GM21825 (cell line): ENCODE data around the gene UNC93B1.
"Not testable (repeated sequence)": the region's sequence is repeated elsewhere in the genome, so short reads cannot be mapped to it uniquely, and the experiment has no call there.

Experiments used
- ATAC-seq: cut with Tn5 transposase; IDR thresholded peaks from one replicate; pipeline ENCODE4 v1.9.1; 2021; ENCODE audit warnings: mild to moderate bottlenecking, moderate library complexity; ENCODE audit not compliant: unreplicated experiment

The UNC93B1 gene

DNA sequence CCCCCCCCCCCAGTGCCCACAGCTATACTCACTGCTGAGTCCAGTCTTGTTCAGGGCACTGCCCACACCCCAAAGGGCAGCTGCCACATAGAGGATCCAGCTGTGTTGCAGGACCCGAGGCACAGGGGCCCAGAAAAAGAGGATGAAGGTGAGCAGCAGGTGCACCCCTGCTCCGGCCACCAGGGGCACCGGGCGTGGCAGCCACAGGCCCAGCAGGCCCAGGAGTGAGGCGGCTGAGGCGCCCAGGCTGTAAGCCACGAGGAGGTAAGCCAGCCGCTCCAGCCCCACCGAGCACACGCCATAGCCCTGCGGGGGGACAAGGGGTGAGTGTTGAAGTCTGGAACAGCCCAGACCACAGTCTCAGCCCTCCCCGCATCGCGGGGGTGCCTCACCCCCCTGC lies 8.3 kb downstream of the UNC93B1 start:
- ATAC-seq: not testable (repeated sequence)

DNA sequence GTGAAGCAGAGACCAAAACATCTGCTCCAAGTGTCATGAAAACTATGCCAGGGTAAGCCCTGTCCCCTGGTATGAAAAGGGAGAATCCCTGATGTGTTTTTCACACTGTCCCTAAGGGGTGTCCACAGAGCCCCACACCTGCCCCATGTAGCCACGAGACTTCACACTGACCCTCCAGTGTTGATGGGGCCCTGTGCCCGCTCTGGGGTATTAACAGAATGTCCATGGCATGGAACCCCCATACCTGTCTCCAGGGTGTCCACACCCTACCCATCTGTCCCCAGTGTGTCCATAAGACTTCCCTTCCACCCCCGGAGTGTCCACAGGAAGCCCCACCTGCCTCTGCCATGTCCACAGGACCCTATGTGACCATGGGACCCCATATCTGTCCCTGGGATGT lies 8.8 kb downstream of the UNC93B1 start:
- ATAC-seq: not testable (repeated sequence)

DNA sequence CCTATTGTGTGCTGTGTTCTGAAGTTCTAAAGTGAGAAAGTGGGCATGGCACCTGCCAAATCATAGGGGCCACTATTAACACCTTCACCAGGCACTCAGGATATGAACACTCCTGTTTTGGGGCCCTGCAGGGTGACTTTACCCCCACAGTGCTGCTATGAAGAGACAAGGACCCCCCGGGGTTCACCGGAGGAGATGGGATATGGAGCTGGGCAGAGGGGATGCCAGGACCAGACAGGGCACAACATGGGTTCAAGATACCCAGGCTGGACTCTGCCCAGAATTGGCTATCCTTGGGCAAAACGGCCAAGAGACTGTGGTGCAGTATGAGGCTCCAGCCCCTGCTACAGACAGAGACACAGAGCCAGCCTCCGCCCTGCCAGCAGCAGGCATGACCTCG lies 9.5 kb downstream of the UNC93B1 start:
- not testable (repeated sequence) for ATAC-seq

DNA sequence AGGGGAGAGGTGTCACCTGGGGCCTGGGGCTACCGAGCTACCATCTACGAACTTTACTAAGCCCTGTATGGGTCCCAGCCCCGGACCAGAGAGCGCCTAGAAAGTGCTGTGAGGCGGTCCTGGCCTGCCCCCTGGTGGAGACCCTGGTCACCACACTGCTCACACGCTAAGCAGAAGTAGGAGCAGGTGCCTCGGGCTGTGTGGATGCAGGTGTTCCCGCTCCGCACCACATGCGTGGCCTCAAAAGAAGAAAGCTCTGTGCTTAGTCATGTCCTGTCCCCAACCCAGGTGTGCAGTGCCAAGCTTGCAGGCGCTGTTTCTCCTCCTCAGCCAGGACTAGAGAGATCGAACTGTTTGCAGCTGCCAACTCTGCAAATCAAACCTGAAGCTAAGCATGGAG lies 10.1 kb downstream of the UNC93B1 start:
- ATAC-seq: not testable (repeated sequence)

DNA sequence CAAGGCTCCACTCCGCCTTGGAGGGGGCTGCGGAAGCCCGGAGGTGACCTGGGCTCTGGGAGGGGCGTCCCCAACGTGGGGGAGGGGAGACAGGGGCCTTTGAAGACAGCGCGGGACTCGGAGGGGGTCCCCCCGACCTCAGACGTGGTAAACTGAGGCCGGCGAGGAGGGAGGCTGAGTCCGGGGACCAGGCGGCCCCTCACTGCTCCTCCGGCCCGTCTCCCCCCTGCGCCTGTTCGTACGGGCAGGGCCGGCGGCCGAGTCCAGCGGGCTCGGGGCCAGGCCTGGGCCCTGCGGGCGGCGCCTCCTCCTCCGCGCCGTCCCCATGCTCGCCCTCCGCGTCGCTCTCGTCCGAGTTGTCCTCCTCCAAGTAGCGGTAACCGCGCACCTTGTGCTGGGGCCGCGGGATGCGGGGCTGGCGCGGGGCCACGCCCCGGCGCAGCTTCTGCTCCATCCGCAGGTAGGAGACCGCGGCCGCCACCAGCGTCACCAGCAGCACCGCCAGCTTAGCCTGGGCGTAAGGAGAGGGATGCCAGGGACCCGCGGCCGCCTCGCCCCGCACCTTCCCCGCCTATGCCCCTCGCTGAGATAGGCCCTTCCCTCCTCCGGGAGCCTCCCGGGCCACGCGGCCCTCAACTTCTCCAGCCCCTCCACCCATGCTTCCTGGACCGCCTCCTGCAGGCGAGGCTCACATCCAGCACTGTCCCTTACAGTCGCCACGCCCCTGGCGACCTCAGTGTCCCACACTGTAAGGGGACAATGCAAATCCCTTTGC lies 12.4 kb downstream of the UNC93B1 start:
- ATAC-seq: not testable (repeated sequence)

DNA sequence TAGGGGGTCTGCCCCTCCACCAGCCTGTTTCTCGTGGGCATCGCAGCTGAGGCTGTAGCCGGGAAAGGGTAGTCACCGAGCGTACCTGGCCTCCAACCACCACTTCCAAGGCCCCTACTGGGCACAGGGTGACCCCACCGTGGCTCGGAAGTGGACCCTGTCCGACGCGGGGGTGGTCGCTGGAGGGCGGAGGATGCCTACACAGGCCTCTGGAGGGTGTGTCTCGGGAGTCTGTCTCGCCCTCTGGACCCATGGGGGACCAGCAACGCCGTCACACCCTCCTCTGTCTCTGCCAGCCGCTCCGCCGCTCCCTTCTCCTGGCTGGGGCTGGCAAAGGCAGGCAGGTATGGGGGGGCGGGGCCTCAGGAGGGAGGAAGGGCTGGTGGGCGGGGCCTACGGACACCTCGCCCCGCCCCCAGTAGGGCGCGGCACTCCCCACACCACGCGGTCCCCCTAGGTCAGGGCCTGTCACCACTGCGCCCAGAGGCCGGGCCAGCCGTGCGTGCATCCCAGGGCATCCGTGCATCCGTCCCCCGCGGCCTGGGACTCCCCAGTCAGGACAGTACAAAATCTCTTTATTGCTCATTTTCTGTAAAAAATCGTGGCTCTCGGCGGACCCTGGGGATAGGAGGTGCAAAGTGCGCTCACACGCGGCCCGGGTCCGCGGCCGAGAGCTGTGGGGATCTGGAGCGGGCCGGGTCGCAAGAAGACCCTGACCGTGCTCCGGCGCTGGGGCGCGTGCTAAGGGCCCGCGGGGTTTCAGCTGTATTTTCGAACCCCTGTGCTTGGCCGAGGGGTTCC lies 13.2 kb downstream of the UNC93B1 start:
- ATAC-seq: not testable (repeated sequence)

DNA sequence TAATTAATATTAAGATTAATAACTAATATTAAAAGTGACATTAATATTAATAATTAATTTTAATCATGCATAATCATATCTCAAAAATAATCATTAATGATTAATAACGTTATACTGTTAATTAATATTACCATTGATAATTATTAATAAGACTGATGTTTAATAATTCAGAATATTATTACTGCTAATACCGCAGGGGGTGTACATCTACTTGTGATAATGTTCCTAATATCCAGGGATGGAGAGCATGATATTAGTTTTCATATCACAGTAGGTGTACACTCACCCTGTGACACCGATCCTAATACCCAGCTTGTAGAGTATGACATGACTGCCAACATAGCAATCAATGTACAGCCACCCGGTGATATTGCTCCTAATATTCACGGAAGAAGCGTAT lies 18.6 kb downstream of the UNC93B1 start:
- not testable (repeated sequence) for ATAC-seq

DNA sequence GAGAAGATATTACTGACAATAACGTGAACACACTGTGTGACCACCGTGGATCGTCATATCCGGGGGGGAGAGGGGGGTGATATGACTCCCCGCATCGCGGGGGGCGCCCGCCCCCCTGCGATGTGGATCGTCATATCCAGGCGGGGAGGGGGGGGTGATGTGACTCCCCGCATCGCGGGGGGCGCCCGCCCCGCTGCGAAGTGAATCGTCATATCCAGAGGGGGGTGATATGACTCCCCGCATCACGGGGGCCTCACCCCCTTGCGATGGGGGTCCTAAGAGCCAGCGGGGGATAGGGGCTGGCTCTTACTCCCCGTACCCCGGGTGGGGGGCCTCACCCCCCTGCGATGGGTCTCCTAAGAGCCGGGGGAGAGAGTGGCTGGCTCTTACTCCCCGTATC lies 19.9 kb downstream of the UNC93B1 start:
- no peak for ATAC-seq

DNA sequence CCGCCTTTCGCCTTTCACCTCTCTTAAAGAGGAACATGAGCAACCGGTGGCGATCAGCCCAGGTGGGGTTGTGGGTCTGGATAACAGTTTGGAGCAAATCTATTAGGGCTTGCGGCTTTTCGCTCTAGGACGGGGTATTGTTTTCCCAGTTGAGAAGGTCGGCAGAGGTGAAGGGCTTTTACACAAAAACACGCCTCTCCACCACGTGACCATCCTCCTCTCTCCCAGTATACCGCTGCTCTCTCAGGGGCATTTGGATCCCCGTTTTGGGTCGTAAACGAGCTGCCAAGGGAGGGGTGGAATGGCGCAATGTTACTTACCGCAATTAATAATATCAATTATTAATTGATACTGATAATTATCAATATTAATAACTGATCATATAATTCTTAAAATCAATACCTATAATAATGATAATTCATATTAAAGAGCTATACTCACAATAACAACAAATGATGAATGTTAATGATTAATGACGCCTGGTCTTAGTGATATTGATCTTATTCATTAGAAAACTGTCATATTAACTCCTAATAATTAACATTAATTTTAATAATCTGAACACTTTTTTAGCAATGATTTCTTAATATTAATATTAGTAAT lies 21.5 kb downstream of the UNC93B1 start:
- not testable (repeated sequence) for ATAC-seq

DNA sequence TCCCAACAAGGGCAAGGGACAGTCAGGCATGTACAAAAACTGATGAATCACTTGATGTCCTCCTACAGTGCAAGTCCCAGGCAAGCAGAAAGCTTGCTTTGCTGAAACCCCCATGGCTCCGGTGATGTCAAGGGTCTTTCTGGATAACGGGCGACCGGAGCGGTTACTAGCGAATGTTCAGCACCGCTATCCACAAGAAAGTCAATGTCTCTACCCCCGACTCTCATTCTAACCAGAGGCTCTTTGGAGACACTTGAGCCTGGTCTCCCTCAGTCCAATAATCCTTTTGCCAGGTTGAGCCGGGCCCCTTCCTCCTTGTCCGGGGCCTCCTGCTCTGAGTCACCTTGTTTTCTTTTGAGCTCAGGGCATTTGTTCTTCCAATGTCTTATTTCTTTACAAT lies 22.7 kb downstream of the UNC93B1 start:
- ATAC-seq: not testable (repeated sequence)

DNA sequence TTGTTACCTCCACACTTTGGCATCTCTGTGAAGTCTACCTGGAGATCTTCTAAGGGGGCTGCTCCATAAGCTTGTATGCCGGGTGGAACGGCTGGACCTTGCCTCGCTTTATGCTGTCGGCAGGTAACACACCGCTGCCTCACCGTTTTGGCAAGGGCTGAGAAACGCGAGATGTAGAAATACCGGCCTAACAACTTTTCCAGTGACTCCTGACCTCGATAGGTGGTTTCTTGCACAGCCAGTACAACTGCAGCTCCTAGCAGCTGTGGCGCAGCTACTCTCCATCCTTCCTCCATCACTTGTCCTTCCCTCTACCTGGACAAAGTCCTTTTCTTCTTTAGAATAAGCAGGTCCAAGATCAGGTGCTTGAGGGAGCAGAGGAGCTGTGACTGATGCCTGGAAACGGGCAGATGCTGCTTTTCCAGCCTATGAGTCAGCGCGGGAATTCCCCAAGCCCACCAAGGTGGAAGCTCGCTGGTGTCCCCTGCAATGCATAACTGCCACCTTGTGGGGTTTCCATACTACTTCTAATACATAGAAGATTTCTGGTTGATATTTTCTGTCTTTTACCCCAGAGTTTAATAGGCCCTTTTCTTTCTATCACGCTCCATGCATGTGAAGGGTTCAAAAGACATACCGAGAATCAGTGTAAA lies 25.0 kb downstream of the UNC93B1 start:
- not testable (repeated sequence) for ATAC-seq

DNA sequence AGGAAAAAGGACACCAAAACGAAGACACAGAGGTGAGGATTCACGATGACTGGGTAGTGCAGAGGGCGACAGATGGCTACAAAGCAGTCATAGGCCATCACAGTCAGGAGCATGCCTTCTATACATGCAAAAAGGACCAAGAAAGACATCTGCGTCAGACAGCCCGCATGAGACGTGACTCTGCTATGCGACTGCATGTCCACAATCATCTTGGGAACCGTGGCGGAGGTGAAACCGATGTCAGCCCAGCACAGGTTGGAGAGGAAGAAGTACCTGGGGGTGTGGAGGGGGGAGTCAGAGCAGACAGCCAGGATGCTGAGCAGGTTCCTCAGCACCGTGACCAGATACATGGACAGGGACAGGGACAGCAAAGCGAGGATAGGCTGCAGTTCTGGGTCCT lies 29.2 kb downstream of the UNC93B1 start:
- ATAC-seq: not testable (repeated sequence)

DNA sequence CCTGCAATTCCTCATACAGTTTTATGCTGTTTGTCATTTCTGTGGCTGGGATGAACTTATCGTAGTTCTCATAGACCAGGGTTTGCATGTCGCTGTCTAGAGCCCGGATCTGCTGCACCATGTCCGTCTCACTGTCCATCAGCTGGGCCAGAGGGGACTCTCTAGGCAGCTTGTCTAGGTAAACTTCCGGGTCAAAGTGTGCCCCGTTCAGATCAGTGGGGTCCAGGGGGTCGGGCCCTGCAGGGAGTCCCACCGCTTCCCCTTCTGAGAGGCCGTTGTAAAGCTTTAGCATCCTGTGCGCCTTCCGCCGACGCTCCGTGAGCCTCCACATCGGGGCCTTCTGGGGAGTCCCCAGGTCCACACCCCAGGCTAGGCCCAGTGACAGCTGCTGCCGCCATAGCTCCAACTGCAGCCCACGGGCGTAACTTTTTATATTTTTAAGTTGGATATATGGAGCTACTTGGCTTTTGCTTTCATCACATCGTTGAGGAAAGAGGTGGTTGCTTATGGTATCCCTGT lies 38.0 kb downstream of the UNC93B1 start:
- ATAC-seq: not testable (repeated sequence)

DNA sequence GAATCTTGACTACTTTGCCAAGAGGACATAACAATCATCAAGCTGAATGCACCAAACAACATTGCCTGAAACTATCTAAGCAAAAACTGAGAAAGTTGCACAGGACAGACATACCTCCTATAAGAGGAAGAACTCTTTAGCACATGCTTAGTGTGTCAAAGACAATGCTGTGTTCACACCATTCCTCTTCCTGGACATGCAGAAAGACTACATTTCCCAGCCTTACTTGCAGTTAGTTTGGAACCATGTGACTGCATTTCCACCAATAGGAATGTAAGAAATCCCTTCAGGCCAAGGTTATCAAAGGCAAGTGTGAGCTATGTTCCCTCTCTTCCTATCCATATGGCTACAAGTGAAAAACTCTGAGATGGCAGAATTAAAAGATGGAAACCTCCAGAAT lies 39.2 kb downstream of the UNC93B1 start:
- not testable (repeated sequence) for ATAC-seq

DNA sequence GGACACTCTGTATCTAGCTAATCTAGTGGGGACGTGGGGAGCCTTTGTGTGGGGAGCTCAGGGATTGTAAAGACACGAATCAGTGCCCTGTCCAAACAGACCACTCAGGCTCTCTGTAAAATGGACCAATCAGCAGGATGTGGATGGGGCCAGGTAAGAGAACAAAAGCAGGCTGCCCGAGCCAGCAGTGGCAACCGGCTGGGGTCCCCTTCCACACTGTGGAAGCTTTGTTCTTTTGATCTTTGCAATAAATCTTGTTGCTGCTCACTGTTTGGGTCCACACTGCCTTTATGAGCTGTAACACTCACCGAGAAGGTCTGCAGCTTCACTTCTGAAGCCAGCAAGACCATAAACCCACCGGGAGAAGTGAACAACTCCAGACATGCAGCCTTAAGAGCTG lies 40.0 kb downstream of the UNC93B1 start:
- not testable (repeated sequence) for ATAC-seq

DNA sequence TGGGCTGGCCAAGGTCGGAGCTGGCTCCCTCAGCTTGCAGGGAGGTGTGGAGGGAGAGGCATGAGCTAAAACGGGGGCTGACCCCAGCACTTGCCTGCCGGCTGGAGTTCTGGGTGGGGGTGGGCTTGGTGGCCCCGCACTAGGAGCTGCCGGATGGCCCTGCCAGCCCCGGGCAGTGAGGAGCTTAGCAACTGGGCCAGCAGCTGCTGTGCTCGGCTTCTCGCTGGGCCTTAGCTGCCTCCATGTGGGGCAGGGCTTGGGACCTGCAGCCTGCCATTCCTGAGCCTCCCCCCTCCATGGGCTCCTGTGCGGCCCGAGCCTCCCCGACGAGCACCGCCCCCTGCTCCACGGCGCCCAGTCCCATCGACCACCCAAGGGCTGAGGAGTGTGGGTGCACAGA lies 40.7 kb downstream of the UNC93B1 start:
- not testable (repeated sequence) for ATAC-seq

DNA sequence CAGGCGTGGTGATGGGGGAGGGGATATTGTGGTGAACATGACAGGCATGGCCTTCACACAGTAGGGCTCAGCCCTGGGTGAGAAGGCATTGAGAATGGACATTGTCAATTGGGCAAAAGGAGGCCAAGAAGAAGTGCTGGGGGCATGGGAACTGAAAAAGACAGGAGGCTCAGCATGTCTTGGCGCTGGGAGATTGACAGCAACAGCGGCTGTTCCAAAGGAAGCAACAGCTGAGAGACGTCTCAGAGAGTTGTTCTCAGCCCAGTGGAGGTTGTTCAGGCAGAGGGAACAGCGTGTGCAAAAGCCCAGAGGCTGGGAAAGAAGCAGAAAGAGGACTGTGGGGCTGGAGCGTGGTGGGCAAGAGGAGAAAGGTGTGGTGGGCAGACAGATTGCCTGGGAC lies 47.7 kb downstream of the UNC93B1 start:
- not testable (repeated sequence) for ATAC-seq

DNA sequence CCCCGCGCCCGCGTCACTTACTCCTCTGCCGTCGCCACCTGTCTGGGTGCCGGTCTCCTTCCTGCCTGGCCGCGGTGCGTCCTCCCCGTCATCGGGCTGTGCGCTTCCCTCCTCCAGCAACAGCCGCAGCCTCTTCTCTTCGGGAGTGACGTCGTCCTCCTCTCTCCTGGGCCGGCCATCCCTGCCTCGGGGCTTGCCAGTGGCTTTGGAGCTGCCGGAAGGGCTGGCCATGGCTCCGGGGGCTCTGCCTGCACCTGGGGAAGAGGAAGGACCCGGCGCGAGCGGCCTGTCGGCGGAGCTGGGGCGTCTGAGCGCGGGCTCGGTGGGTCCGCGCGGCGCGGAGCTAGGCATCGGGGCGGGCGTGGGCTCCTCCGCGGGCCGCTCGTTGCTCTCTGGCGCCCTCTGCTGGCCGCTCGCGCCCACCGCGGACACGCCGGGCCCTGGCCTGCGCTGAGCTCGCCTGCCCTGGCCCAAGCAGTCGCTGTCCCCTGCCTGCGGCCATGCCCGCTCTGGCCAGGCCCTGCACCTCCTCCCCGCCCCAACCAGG lies 48.4 kb downstream of the UNC93B1 start:
- not testable (repeated sequence) for ATAC-seq

DNA sequence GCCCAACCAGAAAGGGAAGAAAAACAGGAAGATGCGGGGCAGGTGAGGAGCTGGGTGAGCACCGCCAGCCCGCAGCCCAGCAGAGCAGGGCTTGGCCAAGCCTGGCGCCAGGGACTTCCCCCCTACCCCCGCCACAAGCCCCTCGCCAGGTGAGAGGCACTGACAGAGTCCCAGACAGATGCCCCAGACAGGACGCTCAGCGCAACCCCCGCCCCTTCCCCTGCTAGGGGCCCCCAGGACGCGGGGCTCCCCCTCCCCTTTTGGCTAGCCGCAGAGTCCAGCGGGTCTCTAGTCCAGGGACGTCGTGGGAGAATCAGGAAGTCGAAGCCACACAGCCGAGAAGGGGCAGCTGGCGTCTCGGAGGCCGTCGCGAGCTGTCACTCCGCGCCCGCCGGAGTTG lies 48.9 kb downstream of the UNC93B1 start:
- not testable (repeated sequence) for ATAC-seq

DNA sequence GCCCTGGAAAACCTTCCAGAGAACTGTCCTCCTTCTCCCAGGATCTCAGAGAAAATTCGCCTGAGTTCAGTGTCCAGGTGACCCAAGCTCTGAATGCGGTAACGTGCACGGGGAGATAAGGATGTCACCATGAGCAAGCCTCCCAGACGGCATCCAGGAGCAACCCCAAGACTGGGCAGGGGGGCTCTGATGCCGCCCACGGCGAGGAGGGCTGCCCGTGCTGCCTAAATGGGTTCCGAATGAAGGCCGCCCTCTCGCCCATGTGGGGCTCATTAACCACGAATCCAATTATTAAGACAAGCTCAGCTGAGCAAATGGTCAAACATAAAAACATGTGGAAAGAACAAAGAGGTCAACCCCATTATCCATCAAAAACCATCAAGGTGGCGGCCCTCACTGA lies 49.6 kb downstream of the UNC93B1 start:
- not testable (repeated sequence) for ATAC-seq

DNA sequence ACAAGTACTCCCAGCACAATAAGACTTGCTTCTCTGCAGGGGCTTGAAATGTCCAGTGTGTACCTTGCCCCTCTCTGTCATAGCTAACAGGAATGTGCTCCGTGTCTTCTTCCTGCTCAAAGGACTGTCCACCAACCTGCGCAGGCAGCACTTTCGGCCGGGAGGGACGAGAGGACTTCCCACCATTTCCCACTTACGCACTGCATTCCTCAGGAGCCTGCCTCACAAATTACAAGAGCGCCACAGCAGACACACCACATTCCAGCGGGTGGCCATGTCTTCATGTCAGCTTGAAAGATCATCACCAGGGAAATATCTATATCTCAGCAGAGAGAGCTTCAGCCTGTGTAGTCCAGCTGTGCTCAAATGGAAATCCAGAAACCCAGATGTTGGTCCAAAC lies 53.2 kb downstream of the UNC93B1 start:
- not testable (repeated sequence) for ATAC-seq
